Measurements from ENCODE around the gene COX6B1.

GRCh38 chr19:35642312-35642711, 5.8 kb upstream of the COX6B1 start:
- TF ChIP-seq CHD2 (IDR thresholded peaks at IDR 0.05; ENCODE audit: low read length, partially characterized antibody) (no peak), NRF1 (IDR thresholded peaks at IDR 0.05; ENCODE audit: low read depth, low read length) (no peak), CTCF (IDR thresholded peaks at IDR 0.05) (no peak), EP300 (IDR thresholded peaks at IDR 0.05; ENCODE audit: borderline replicate concordance in 1 of 2, low read depth in 1 of 2, low read length in 1 of 2) (no peak), USF2 (IDR thresholded peaks at IDR 0.05; ENCODE audit: borderline replicate concordance, low read depth, low read length) (no peak)

All from SK-N-SH (cell line).